Caco-2 (cell line): Measurements from ENCODE around the gene ZNF771. TPM values are rescaled to one million over a fixed set of nuclear protein-coding genes. Genes with fewer than 3 reads are reported as not detected.

Experiments
- BruUV-seq: library from RNA; stranded (reverse); fragments of 400-500 nt; replicated peaks from 2 replicates; lab custom pipeline; 2021; lab: Mats Ljungman, UMichigan
- CTCF ChIA-PET: fragments of 300-600 bp; sonication (Branson Sonifier 250); formaldehyde crosslinking; loops from one replicate; lab custom pipeline; 2022; ENCODE audit warnings: antibody characterized with exemption; lab: Charles Lee
- POLR2A ChIA-PET: fragments of 300-600 bp; sonication (Branson Sonifier 250); formaldehyde crosslinking; loops from one replicate; lab custom pipeline; 2022; ENCODE audit warnings: antibody characterized with exemption; lab: Charles Lee
- DNase-seq, 2 experiments: peaks; one replicate each; pipeline versions ENCODE4 v3.0.0 to v3.0.0-alpha.2; 2020 to 2022
- H3K27me3 ChIP-seq: replicated peaks from 2 replicates; pipeline ENCODE4 v1.6.0; 2011; ENCODE audit warnings: low read length; ENCODE audit not compliant: control insufficient read depth, insufficient read depth
- H3K36me3 ChIP-seq: 2 replicates; pipeline ENCODE4 v1.5.1; 2011; ENCODE audit warnings: low read length; ENCODE audit not compliant: control insufficient read depth, insufficient read depth
- H3K4me1 ChIP-seq: fragments of 250-450 bp; sonication (Bioruptor Pico); 2 replicates; pipeline ENCODE4 v1.5.1; 2020; ENCODE audit warnings: mild to moderate bottlenecking
- H3K4me3 ChIP-seq: 2 replicates; pipeline ENCODE4 v1.5.1; 2011; ENCODE audit warnings: low read depth, mild to moderate bottlenecking, control low read depth, low read length
- H3K9me3 ChIP-seq: fragments of 250-450 bp; sonication (Bioruptor Pico); 2 replicates; pipeline ENCODE4 v1.5.1; 2020; ENCODE audit warnings: mild to moderate bottlenecking, moderate library complexity
- H3K27ac Mint-ChIP-seq: one replicate; pipeline ENCODE4 v1.8.0; 2022; ENCODE audit warnings: mixed read lengths; ENCODE audit not compliant: unreplicated experiment
- H3K27me3 Mint-ChIP-seq: one replicate; pipeline ENCODE4 v1.8.0; 2022; ENCODE audit warnings: mixed read lengths; ENCODE audit not compliant: insufficient read depth, unreplicated experiment
- H3K36me3 Mint-ChIP-seq: one replicate; pipeline ENCODE4 v1.8.0; 2022; ENCODE audit warnings: mild to moderate bottlenecking, mixed read lengths; ENCODE audit not compliant: insufficient read depth, unreplicated experiment
- H3K4me1 Mint-ChIP-seq: one replicate; pipeline ENCODE4 v1.8.0; 2022; ENCODE audit warnings: low read depth, mixed read lengths; ENCODE audit not compliant: unreplicated experiment
- H3K4me3 Mint-ChIP-seq: one replicate; pipeline ENCODE4 v1.8.0; 2022; ENCODE audit warnings: mild to moderate bottlenecking, moderate library complexity, mixed read lengths; ENCODE audit not compliant: unreplicated experiment
- H3K9me3 Mint-ChIP-seq: one replicate; pipeline ENCODE4 v1.8.0; 2022; ENCODE audit warnings: mixed read lengths; ENCODE audit not compliant: unreplicated experiment
- intact Hi-C: fragments of 100-400 bp; cut with micrococcal nuclease; formaldehyde crosslinking; loops from one replicate; pipeline ENCODE4 v1.10.0; 2022; ENCODE audit not compliant: unreplicated experiment
- total RNA-seq: library from RNA; stranded (reverse); gene quantifications from 2 replicates; pipeline ENCODE4 v1.2.3, GENCODE V29; 2022
- TF ChIP-seq, protein P1 (sequence below), 2 experiments: fragments of 200-600 bp in 1 of 2; IDR thresholded peaks; 1 replicate in 1 of 2; 2 replicates in 1 of 2; pipeline versions ENCODE4 v1.5.1 to v1.8.0; 2011 to 2022; ENCODE audit warnings: antibody characterized with exemption in 1 of 2, control low read depth in 1 of 2, inconsistent platforms in 1 of 2, low read depth in 1 of 2, low read length in 1 of 2, mild to moderate bottlenecking in 1 of 2, moderate library complexity in 1 of 2; ENCODE audit not compliant: insufficient read depth in 1 of 2, severe bottlenecking in 1 of 2, unreplicated experiment in 1 of 2

Gene ZNF771
- total RNA-seq, 1 experiment from 2014 or later: 5.8 TPM

- H3K36me3 Mint-ChIP-seq: peaks cover 26% of the 10 kb centered on the region
- TF ChIP-seq, protein P1, sequence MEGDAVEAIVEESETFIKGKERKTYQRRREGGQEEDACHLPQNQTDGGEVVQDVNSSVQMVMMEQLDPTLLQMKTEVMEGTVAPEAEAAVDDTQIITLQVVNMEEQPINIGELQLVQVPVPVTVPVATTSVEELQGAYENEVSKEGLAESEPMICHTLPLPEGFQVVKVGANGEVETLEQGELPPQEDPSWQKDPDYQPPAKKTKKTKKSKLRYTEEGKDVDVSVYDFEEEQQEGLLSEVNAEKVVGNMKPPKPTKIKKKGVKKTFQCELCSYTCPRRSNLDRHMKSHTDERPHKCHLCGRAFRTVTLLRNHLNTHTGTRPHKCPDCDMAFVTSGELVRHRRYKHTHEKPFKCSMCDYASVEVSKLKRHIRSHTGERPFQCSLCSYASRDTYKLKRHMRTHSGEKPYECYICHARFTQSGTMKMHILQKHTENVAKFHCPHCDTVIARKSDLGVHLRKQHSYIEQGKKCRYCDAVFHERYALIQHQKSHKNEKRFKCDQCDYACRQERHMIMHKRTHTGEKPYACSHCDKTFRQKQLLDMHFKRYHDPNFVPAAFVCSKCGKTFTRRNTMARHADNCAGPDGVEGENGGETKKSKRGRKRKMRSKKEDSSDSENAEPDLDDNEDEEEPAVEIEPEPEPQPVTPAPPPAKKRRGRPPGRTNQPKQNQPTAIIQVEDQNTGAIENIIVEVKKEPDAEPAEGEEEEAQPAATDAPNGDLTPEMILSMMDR (IDR thresholded peaks at IDR 0.05; ENCODE audit: insufficient read depth in 1 of 2, low read depth in 1 of 2, low read length in 1 of 2, severe bottlenecking in 1 of 2, unreplicated experiment in 1 of 2): no peak
- ChIA-PET POLR2A (no interaction called here), CTCF (no interaction called here)
- DNase-seq: no peak
- H3K27me3 ChIP-seq: no peaks in the 10 kb centered on the region
- peaks cover 14% of the 10 kb centered on the region for H3K4me1 Mint-ChIP-seq
- BruUV-seq: no TSS peak
- H3K4me3 Mint-ChIP-seq: no peak overlapping the region
- no peaks in the 10 kb centered on the region for H3K27me3 Mint-ChIP-seq
- intact Hi-C loops: no loop called here
- peaks cover 19% of the 10 kb centered on the region; the same call in 1 of the 2 replicates for H3K4me1 ChIP-seq
- H3K36me3 ChIP-seq: peaks cover 8% of the 10 kb centered on the region; the same call in 1 of the 2 replicates
- no peaks in the 10 kb centered on the region for H3K9me3 ChIP-seq
- no peaks in the 10 kb centered on the region for H3K9me3 Mint-ChIP-seq
- no peak overlapping the region for H3K4me3 ChIP-seq
- no peak overlapping the region for H3K27ac Mint-ChIP-seq
These were observed 32.4 kb downstream of the ZNF771 start for GRCh38 chr16:30439720-30440348.

DNA sequence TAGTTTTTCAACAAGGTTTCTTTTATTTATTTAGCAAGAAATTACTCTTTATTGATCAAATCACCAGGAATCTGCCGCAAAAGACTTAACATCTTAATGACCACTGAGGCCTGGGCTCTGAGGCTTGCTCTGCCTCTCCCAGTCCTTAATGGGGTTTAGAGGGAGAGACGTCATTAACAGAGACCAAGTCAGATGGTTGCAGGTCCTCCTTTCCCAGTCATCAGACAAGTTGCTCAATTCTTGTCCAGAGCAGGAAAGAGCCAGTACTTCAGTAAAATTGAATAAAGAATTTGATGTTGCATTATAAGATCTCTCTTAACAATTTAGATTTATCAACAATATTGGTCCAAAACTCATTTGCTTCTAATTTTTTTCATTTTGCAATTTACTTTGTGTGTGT is 36.2 kb downstream of the ZNF771 start:
- ChIA-PET POLR2A (no interaction called here), CTCF (interaction anchor here (0.7 kb wide), 1 partner anchor 14 kb away, joined by 4 read pairs; the partner anchor contains the start of gene DCTPP1)
- H3K27ac Mint-ChIP-seq: no peak overlapping the region
- no TSS peak for BruUV-seq
- H3K4me1 Mint-ChIP-seq: peaks cover 13% of the 10 kb centered on the region
- no peak for DNase-seq
- Histone ChIP-seq H3K4me3 (no peak overlapping the region), H3K4me1 (peaks cover 29% of the 10 kb centered on the region), H3K9me3 (no peaks in the 10 kb centered on the region), H3K36me3 (peaks cover 8% of the 10 kb centered on the region; the same call in 1 of the 2 replicates), H3K27me3 (no peaks in the 10 kb centered on the region)
- no peaks in the 10 kb centered on the region for H3K9me3 Mint-ChIP-seq
- intact Hi-C loops: no loop called here
- peaks cover 41% of the 10 kb centered on the region for H3K36me3 Mint-ChIP-seq
- no peaks in the 10 kb centered on the region for H3K27me3 Mint-ChIP-seq
- TF ChIP-seq, protein P1 (IDR thresholded peaks at IDR 0.05; ENCODE audit: insufficient read depth in 1 of 2, low read depth in 1 of 2, low read length in 1 of 2, severe bottlenecking in 1 of 2, unreplicated experiment in 1 of 2): no peak
- H3K4me3 Mint-ChIP-seq: peak overlapping the region; percentile 87

- H3K4me1 ChIP-seq: peaks cover 29% of the 10 kb centered on the region
- peaks cover 41% of the 10 kb centered on the region for H3K36me3 Mint-ChIP-seq
- H3K4me3 Mint-ChIP-seq: peak overlapping the region; percentile 87
- CTCF ChIA-PET: interaction anchor here (2.7 kb wide), 1 partner anchor 15 kb away, joined by 17 read pairs; the partner anchor contains the start of gene DCTPP1
- no peaks in the 10 kb centered on the region for H3K9me3 Mint-ChIP-seq
- peak overlapping the region; percentile 80 for H3K4me3 ChIP-seq
- TSS peak; percentile 73 for BruUV-seq
- TF ChIP-seq, protein P1 (IDR thresholded peaks at IDR 0.05; ENCODE audit: insufficient read depth in 1 of 2, low read depth in 1 of 2, low read length in 1 of 2, severe bottlenecking in 1 of 2, unreplicated experiment in 1 of 2): no peak
- peaks cover 8% of the 10 kb centered on the region; the same call in 1 of the 2 replicates for H3K36me3 ChIP-seq
- intact Hi-C loops: no loop called here
- POLR2A ChIA-PET: interaction anchor here (0.5 to 1.8 kb wide), 2 partner anchors 27 to 85 kb away, joined by 4 to 5 read pairs; no protein-coding TSS in a partner anchor
- H3K9me3 ChIP-seq: no peaks in the 10 kb centered on the region
- H3K4me1 Mint-ChIP-seq: peaks cover 13% of the 10 kb centered on the region
- no peaks in the 10 kb centered on the region for H3K27me3 Mint-ChIP-seq
- no peak for DNase-seq
- H3K27ac Mint-ChIP-seq: peak overlapping the region; percentile 39
- no peaks in the 10 kb centered on the region for H3K27me3 ChIP-seq
These were observed 37.1 kb downstream of the ZNF771 start for GRCh38 chr16:30444231-30445148.
